ENCODE measurements around the gene EIF4G3.

- TF ChIP-seq CTCF (IDR thresholded peaks at IDR 0.05) (no peak), POLR2A (IDR thresholded peaks at IDR 0.05) (no peak)
Observed at GRCh38 chr1:21001042-21001441, 175.7 kb downstream of the EIF4G3 start.

All from lower leg skin (tissue), 3 donors.